ENCODE measurements around the gene PER1.
A peak's percentile ranks its signal among the peaks of the same experiment; 100 is the strongest.

The PER1 gene

GRCh38 chr17:8160741-8161221 is 8.6 kb upstream of the PER1 start:
- DNase-seq (ENCODE audit: extremely low read depth, low read depth) = no peak
- peak overlapping the region; percentile 90; the same call in 1 of the 2 replicates for H3K4me3 ChIP-seq (replicated peaks; ENCODE audit: low read depth, low read length)
- TF ChIP-seq CTCF (IDR thresholded peaks at IDR 0.05; ENCODE audit: low read depth, low read length, missing control alignments) = no peak

- H3K4me3 ChIP-seq (replicated peaks; ENCODE audit: low read depth, low read length) = no peak overlapping the region
- TF ChIP-seq CTCF (IDR thresholded peaks at IDR 0.05; ENCODE audit: low read depth, low read length, missing control alignments) = no peak
- DNase-seq (ENCODE audit: extremely low read depth, low read depth) = no peak
Observed at GRCh38 chr17:8160224-8160577, 8.0 kb upstream of the PER1 start.

GRCh38 chr17:8159459-8160223 is 7.4 kb upstream of the PER1 start:
- no peak overlapping the region for H3K4me3 ChIP-seq (replicated peaks; ENCODE audit: low read depth, low read length)
- TF ChIP-seq CTCF (IDR thresholded peaks at IDR 0.05; ENCODE audit: low read depth, low read length, missing control alignments) = no peak
- no peak for DNase-seq (ENCODE audit: extremely low read depth, low read depth)

- DNase-seq (ENCODE audit: extremely low read depth, low read depth) = no peak
- TF ChIP-seq CTCF (IDR thresholded peaks at IDR 0.05; ENCODE audit: low read depth, low read length, missing control alignments) = no peak
- H3K4me3 ChIP-seq (replicated peaks; ENCODE audit: low read depth, low read length) = no peak overlapping the region
Observed at GRCh38 chr17:8159032-8159400, 6.8 kb upstream of the PER1 start.

DNA sequence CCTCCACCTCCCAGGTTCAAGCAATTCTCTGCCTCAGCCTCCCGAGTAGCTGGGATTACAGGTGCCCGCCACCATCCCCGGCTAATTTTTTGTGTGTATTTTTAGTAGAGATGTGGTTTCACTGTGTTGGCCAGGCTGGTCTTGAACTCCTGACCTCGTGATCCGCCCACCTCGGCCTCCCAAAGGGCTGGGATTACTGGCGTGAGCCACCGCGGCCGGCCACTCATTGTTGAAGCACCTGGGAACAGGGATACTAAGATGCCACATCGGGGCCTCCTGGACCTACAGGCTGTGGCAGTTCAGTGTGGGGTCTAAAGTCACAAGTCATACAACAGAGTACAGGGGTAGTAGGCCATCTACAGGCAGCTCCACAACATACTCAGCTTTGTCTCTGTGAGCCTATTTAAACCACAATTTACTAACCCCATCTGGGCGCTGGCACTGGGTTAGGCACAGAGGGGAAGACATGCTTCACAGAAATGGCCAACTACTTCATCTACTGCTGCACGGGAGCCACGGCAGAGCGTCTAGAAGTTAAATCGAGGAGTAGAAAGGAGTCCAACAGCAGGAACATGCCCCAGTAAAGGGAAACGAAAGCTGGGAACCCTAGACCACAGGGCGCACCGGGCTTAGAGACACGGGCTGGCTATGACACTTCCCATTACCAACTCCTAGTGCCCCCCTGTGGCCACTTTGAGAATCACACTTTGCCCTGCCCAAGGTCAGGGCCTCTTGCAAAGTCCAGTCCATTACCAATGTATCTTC is 6.2 kb upstream of the PER1 start:
- H3K4me3 ChIP-seq (replicated peaks; ENCODE audit: low read depth, low read length) = no peak overlapping the region
- peak; percentile 82 for TF ChIP-seq CTCF (IDR thresholded peaks at IDR 0.05; ENCODE audit: low read depth, low read length, missing control alignments)
- peak; percentile 78 for DNase-seq (ENCODE audit: extremely low read depth, low read depth)

DNA sequence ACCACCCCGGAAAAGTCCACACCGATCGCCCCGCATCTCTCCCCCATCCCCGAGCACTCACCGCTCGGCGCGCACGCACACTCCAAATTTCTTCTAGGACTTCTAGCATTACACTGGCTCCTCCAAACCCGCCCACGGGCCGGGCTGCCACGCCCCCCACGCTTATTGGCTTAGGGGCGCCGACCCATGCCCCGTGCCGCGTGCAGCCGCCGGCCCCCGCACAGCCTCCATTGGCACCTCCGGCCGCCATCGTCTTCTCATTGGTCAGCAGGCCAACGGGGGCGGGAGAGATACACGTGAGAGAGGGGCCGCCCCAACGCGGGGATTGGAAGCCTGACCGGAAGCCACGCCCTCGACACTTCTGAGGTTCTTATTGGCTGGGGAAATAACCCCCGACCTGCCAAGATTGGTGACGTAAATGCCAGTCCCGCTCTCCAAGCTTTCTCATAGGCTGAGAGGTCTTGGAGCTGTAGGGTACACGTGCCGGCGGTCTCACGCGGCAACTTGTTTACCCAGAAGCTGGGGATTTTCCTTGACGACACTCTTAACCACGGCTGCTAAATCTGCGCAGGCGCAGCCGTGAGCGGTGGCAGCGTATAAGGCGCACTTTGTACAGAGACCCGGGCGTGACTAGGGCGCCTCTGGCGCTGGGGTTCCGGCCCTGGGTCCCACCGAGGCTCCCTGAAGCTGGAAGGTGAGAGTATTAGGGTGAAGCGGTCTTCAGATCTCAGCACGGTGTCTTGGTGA is 4.2 kb upstream of the PER1 start:
- peak; percentile 100 for DNase-seq (ENCODE audit: extremely low read depth, low read depth)
- TF ChIP-seq CTCF (IDR thresholded peaks at IDR 0.05; ENCODE audit: low read depth, low read length, missing control alignments) = no peak
- peak overlapping the region; percentile 67 for H3K4me3 ChIP-seq (replicated peaks; ENCODE audit: low read depth, low read length)
